HFF-Myc (cell line): ENCODE data around the gene EVL.

Experiments
- DNase-seq: peaks from one replicate; pipeline ENCODE4 v3.0.0-alpha.2; 2011; ENCODE audit warnings: low read depth; ENCODE audit errors: extremely low read depth
- H3K4me3 ChIP-seq: replicated peaks from 2 replicates; pipeline ENCODE4 v1.5.1; 2011; ENCODE audit warnings: low read depth, mild to moderate bottlenecking, control low read depth, low read length
- CTCF ChIP-seq: IDR thresholded peaks from 2 replicates; pipeline ENCODE4 v1.5.1; 2012; ENCODE audit warnings: mild to moderate bottlenecking, low read depth, low read length, control low read depth; ENCODE audit errors: missing control alignments

Gene EVL

DNA sequence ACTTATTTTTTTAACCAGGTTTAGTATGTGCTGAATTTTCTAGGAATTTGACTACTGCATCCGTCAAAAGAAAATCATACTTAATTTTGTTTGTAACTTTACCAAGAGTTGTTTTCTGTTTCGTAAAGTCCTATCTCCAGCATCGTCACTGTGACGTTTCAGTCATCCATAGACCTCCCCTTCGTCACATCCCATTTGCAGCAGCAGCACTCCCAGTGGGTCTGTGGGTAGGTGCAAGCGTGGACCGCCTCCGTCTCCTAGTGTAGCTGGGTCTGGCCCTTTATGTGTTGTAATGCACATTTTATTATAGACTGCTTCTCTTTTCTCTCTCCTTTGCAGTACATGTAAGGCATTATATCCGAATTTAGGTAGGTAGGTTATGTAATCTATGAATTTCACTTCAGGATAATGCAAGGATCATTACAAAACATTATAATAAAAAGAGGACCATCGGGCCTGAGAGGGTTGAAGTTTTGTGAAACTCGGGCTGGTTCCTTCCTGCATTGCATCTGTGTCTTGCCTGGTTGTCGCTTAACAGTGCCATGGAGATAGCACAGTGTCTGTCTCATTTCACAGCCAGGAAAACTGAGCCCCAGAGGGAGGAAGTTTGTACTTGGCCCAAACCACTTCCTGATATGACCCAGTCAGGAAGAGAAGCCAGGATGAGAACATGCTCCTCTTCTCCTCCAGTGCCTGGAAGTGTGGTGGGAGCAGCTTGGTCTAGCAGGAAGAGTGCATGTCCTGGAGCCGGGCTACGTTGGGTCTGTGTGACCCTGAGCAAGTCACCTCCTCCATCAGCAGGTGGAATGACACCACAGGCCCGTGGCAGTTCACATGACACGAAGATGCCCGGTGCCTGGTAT lies 41.3 kb downstream of the EVL start:
- no peak for TF ChIP-seq CTCF
- H3K4me3 ChIP-seq: no peak overlapping the region
- DNase-seq: no peak

- no peak for DNase-seq
- no peak for TF ChIP-seq CTCF
- no peak overlapping the region for H3K4me3 ChIP-seq
Measured at GRCh38 chr14:100107236-100107635, 42.0 kb downstream of the EVL start.

DNA sequence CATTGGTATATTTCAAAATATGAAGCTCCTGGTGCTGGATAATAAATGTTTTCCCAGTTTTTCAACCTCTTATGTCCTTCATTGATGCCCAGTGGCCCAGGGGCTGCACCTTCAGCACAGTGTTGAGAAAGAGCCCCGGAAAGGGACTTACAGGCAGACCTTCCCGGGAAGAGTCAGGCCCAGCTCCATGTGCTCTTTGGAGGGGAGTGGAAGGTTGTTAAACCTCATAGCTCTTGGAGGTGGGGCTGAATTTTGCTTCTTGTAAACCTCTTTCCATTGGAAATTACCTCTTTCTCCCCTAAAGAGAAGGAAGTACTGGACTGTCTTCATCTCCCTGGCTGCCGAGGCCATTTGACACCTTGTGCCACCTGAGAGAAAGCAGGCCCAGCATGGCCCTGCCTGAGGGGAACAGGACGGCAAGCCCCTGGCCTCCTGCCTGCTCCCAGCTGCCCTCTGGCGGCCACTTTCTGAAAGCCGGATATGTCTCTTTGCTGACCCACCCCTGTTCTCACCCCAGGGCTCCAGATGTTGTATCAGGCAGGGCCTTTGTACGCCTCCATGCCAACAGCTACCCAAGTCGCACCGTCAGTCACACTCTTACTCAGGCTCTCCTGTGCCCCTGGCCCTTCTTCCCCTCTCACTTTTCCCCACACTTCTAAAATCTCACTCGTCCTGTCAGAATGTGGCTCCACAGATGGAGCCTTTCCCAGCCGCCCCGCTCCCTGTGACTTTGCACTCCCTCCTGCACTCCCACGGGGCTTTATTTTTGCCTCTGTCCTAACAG lies 43.0 kb downstream of the EVL start:
- peak; percentile 92 for TF ChIP-seq CTCF
- no peak overlapping the region for H3K4me3 ChIP-seq
- peak; percentile 64 for DNase-seq

GRCh38 chr14:100108840-100109593 lies 43.8 kb downstream of the EVL start:
- TF ChIP-seq CTCF: no peak
- DNase-seq: no peak
- H3K4me3 ChIP-seq: no peak overlapping the region

DNA sequence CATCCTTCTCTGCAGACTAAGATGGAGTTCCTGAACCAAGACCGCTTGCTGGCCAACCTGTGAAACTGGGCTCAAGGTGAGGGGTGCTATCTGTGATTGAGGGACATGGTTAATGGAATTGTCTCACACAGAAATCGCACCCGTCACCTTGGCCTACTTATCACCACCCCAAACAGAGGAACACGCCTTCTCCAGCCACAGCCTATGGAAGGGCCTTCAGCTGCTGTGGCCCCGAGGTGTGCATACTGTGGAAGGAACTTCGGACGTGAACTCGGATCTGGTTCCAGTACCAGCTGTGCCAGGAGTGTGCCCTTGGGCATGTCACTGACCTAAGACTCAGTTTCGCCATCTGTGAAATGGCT lies 44.4 kb downstream of the EVL start:
- no peak for DNase-seq

More for the DNA sequence above, 44.4 kb downstream of the EVL start:
- TF ChIP-seq CTCF: no peak
- no peak overlapping the region for H3K4me3 ChIP-seq
